T-helper 2 cell treated with Interferon-gamma antibody and Interleukin-4, amounts not matched to agents 100 ng/mL and 5 ng/mL, for 36 hours (primary cell): Measurements from ENCODE around the gene SLC4A5. TPM values are rescaled to one million over a fixed set of nuclear protein-coding genes. Genes with fewer than 3 reads are reported as not detected.

Experiments used
- intact Hi-C: fragments of 100-400 bp; cut with micrococcal nuclease; formaldehyde crosslinking; loops from one replicate; pipeline ENCODE4 v1.15.1; 2023
- total RNA-seq: library from RNA; stranded (reverse); gene quantifications from 2 replicates; pipeline ENCODE4 v1.2.3, GENCODE V29; 2022

SLC4A5 gene
- total RNA-seq, 1 donor from 2014 or later = 0.86 TPM

DNA sequence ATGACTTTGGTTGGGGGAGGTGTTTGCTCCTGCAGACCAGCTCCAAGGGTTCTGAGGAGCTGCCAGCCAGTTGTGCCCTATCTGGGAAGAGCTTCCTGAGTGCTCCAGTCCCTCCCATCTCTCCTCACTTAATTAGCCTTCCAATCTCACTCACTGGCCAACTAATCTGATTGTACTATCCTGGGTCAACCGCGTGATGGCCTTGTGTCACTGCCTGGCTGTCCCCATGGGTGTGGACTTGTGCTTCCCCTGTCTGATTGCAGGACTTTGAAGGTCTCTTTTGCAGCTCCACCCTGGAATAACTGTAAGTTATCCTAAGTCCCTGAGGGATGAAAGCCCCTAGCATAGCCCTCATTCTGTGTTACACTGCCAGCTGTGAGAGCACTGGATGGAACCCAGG lies 65.0 kb downstream of the SLC4A5 start:
- intact Hi-C loops = no loop called here

DNA sequence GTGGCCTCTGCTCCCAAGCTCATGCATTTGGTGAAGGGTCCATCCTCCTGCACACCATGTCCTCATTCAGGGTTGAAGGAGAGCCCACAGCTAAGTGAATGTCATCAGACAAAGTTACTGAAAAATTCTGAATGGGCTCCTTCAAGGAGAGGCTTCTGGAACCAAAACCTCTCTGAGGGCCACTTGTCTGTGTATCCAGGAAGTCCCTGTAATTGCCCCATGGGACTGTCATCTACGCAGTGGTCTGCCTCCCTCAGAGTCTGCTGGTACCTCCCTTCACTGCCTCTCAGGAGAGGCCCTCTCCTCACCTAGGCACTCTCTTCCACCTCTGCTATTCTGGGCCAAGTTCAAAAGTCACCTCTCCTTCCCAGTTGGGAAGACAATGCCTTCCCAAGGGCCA lies 68.0 kb downstream of the SLC4A5 start:
- intact Hi-C loops = no loop called here

DNA sequence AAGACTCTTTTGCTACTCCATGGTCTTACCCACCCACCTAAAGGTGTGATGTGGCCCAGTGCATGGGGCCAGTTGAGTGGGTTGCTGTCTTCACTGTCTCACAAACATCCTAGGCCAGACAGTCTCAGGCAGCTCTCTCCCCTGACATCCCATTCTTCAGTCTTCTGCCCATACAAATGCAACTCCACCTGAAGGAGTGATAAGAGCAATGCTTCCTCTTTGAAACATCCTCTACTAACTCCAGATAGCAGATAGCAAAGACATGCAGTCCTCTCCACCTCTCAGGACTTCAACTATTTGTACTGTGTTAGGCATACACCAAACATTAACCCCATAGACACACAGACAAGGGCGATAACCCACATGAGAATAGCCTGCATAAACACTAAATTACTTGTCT lies 73.5 kb downstream of the SLC4A5 start:
- intact Hi-C loops = loop anchor here (5.0 kb wide), 1 partner anchor 63 kb away; no protein-coding TSS in a partner anchor

DNA sequence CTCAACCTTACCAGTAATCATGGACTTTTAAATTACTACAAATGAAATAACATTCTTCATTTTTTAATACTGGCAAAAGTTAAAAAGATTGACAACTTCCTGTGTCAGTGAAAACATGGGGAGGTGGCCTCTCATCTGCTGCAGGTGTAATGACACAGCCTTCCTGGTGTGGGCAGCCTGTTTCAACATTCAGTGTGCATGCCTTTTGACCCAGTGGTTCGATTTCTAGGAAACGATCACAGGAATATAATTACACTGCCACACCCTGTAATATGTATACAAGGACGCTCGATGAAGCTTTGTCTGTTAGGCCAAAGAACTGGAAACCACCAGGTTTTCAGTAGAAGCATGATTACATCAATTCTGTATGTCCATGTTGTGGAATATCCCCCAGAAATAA lies 76.1 kb downstream of the SLC4A5 start:
- intact Hi-C loops = loop anchor here (1.0 to 5.0 kb wide), 4 partner anchors 65 to 187 kb away; partner anchors contain the start of genes C2orf81 and WDR54

DNA sequence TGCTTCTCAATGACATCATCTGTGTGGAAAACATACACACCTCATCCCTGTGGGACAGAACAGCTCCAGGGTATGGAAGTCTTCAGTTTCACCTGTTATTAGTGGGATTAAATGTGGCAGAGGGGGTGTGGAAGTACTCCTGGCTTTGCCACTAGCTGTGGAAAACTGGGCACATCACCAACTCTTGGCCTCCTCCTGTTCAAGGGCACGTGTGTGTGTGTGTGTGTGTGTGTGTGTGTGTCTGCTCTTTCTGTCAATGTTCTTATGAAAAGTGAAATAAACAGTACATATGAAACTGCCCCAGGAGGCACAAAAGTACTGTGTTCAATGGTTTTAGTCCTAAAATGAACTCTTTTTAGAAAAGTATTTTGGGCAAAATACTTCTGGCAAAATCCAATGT lies 78.9 kb downstream of the SLC4A5 start:
- intact Hi-C loops = no loop called here

DNA sequence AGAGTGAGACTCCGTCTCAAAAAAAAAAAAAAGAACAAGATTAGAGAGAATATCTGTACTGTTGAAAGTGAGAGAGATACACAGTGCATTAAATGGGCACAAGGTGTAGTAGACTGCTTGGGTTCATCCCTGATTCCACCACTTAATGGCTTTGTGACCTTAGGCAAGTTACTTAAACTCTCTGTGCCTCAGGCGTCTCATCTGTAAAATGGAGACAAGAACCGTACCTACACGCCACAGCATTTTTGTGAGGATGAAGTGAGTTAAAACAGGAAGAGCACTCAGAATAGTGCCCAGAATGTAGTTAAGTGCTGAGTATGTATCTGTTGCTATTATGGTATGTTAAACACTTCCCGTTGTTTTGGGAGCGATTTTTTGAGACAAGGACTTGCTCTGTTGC lies 80.5 kb downstream of the SLC4A5 start:
- intact Hi-C loops = no loop called here

DNA sequence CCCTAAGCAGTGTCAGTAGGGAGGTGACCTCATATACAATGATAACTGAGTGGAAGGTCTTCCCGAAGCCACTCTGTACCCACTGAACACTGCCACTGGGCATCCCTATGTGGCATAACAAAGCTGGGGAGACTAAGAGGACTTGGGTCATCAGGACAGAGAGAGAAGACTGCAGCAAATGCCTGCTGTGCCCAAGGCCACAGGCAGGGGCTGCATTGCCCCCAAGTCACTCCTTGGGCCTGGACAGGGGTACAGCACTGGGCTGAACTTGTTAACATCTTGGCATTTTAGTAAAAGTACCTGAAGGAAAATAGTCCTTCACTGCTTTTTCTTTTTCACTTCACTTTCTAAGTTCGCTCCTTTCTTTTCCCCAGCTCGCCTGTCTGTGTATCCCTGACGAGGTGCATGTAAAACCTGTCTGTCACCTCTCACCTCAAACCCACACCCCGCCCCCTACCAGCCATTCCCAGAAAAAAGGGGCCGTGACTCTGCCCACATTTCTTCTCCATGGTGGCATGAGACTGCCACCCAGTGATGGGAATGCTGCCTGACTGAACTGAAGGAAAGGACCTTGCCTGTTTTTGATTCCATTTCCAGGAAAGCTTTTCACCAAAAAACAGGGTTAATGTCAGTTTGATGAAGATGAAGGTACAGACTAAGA lies 81.9 kb downstream of the SLC4A5 start:
- intact Hi-C loops = no loop called here

DNA sequence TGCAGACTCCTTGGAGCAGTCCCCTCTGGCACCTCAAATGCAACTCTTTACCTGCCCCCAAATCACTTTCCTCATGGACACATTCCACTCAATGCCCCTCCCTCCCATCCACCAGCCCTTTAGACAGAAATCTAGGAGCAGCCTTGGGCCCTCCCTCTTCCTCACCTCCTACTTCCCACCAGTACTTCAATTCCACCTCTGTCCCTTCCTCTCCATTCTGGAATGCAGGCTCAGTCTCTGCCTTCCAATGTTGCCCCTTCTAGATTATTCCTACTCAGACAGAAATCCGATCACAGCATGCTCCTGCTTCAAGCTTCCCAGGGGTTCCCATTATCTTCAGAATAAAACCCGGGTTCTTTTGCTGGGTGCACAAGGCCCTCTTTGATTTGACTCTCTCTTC lies 82.7 kb downstream of the SLC4A5 start:
- intact Hi-C loops = no loop called here

DNA sequence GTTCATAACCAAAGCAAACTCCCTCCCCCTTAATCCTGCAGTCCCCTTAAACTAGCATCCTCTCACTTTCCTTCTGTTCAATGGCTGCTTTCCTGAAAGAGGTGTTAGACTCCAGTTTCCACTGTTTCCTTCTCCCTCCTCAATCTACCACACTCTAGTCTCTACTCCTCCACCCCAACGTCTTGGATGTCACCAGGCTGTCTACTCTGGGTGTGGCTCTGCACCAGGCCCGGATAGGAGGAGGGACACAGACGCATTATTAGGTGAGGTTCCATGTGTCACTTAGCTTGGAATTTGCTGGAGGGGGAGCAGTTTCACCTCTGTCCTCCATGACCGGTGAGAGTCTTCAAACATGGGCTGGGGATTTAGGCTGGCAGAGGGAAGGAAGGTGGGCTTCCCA lies 83.5 kb downstream of the SLC4A5 start:
- intact Hi-C loops = no loop called here

DNA sequence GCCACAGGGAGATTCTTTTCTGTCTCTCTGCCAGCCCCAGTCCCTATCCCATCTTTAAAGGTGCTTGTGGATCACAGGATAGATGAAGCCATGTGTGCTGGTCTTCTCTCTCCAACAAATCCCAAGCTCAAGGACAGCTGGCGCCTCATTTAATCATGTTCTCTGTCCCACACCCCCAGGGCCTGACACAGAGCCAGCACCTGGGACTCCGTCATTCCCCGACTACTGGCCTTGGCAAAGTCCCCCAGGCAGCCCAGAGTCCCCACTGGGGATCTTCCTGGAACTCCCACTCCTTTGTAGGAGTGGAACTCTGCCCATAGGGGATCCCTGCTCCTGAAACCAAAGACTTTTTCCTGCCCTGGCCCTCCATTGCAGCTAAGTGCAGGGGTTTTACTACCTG lies 84.0 kb downstream of the SLC4A5 start:
- intact Hi-C loops = no loop called here

DNA sequence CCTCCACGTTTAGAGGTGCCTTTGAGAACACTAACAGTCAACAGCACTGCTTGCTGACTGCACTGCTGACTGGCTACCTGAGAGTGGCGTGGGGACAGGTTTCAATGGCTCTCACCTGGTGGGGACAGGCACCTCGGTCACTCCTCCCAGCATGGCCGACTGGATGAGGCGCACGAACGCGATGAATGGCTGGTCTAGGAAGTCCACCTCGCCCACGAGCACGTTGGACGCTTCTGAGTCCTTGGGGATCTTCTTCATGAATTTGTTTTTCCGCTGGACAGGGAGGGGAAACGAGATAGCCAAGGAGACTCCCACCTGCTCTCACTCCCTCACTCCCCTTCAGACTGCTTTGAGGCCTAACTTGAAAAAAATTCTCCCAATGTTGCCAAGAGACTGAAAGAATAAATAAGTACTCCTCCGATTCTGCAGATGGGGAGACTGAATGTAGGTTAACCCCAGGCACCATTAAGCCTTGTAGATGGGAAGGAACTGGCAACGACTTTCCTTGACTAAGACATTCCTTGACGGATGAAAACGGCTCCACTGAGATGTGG lies 87.5 kb downstream of the SLC4A5 start:
- intact Hi-C loops = no loop called here

DNA sequence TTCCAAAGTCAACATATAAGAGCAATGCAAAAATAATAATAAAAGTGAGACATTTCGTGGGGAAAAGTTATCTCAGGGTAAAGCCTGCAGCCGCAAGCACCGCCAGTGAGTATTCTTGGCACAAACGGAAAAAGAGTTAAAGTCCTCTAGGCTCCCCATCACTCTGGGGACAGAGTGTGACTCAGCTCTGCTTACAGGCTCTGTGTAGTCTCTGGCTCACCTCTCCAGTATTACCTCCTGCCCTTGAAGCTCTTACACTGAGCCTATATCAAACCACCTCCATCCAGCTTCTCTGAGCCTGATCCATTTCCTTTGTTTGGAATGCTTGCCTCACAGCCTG lies 89.3 kb downstream of the SLC4A5 start:
- intact Hi-C loops = no loop called here

DNA sequence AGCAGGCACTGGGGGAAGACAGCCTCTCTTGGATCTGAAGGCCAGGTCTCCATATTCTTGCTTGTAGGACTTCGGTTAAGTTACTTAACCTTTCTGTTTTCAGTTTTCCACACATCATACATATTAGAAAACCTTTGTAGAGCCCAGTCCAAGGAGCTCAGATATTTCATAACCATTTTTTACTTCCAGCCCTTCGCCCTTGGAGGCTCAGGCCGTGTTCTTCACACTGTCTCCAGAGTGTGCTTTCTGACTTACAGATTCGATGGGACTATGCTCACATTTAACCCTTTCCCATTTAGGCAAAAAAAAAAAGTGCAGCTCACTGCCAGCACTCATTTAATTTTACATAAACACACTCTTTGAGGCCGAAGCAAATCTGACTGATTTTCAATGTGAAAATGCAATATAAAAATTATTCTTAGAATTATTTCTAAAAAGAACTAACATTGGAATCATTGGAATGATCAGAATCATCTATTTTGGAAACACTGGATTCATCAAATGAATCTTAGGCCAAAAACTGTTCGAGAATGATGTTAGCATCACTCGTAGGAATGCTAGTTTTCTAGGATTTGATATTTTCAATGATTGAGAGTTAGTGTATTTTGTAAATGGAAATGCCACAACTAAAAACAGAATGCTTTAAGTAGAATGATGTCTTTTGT lies 89.8 kb downstream of the SLC4A5 start:
- intact Hi-C loops = no loop called here

DNA sequence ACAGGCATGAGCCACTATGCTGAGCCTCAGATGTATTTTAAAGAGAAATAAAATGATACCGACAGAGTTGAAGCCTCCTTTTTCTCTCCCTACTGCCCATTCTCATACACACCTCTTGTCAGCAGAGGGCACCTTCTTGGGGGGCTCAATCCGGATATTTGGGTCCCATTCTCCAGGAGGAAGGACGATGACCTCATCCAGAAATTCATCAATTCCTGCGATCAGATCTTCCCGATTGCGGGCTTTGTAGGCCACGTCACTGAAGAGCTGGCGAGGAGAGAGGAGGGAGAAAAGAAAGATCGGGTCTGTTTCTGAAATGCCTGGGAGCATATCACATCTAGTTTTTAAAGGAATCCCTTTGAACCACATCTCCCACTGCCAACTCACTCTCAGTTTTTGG lies 90.4 kb downstream of the SLC4A5 start:
- intact Hi-C loops = no loop called here

DNA sequence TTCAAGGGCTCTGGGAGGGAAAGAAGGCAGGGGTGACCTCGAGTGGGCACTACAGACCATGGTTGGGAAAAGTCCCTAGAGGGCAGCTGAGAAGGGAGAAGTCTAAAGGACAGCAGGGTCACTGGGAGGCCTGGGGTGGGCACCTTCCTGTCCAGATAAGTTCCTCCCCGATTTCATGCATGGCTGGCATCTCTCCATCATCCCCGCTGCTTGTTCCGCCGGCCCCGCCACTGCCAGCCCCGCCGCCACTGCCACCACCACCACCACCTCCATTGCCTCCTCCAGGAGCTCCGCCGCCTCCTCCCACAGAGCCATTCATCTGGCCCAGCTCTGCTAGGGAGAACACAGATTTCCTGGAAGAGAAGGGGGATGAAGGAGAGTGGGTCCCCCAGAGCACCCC lies 91.2 kb downstream of the SLC4A5 start:
- intact Hi-C loops = no loop called here

DNA sequence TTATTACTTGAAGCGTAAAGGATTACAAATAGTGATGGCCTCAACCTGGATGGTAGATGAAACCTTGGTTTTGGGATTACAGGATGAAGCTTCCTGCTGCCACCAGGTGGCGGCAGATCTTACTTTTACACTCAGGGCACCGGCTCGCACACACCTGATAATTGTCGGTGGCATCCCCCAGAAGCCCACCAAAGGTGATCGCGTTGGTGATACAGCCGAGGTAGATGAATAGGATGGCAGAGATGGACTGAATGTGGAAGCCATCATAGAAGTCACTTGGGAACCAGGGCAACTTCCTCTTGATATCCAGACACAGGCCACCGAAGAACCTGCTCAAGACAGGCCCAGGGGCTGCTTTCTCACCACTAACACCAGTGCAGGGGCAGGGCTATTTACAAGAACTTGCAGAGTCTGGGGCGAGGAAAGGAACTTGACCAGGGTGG lies 93.0 kb downstream of the SLC4A5 start:
- intact Hi-C loops = loop anchor here (1.0 to 2.0 kb wide), 4 partner anchors 85 to 282 kb away; no protein-coding TSS in a partner anchor

DNA sequence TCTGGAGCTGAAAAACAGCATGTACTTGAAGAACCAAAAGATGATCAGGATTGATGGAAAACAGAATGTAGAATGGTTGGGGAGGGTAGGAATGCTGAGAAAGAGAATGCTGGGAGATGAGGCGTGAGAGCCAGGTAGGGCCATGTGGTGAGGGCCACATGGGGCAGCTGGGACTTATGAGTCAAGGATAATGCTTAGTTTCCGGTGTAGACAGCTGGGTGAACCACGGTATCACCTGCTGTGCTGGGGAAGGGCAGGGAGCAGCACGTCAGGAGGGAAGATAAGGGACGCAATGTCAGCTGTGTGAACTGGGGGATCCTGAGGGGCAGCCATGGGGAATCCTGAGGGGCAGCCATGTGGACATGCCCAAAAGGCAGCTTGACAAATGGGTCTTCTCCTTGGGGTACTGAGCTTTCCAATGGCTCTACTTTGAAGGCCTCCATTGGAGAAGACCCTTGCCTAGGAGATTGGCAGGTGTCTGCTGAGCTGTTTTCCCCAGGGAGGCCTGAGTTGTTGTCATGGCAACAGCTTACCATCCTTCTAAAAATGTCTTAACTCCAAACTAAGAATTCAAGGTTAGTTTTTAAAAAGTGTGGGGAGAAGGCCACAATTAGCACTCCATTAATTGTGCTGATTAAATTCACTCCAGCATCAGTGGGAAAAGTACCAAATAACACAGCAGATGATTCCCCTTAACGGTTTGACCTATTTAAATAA lies 93.7 kb downstream of the SLC4A5 start:
- intact Hi-C loops = loop anchor here (1.0 to 2.0 kb wide), 4 partner anchors 86 to 283 kb away; no protein-coding TSS in a partner anchor

DNA sequence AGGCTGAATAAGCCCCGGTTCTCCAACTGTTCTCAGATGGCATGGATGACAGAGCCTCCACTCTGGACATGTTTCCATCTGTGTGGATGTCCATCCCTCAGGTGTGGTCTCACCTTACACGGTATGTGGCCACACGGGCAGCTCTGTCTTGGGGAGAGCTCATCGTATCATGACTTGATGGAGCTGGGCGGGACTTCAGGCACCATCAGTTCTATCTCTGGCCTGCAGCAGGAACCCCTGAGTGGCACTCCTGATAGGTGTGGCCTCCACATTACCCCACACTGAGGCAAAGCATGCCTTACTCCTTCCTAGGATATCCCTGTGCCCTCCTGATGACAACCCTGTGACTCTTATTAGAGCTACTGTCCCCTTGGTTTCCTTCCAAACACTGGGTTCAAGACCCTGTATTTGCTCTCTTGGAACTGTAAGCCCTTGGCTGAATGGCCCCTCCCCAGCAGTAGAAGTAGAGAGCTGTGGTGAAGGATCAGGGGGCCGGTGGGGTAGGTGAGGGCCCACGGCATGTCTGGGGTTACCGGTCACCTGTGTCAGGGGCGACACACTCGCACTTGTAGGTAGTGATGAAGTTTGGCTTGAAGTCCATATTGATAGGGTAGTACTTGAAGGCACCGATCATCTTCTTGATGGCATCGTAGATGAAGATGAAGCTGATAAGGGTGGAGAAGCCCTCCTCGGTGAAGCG lies 96.6 kb downstream of the SLC4A5 start:
- intact Hi-C loops = no loop called here

DNA sequence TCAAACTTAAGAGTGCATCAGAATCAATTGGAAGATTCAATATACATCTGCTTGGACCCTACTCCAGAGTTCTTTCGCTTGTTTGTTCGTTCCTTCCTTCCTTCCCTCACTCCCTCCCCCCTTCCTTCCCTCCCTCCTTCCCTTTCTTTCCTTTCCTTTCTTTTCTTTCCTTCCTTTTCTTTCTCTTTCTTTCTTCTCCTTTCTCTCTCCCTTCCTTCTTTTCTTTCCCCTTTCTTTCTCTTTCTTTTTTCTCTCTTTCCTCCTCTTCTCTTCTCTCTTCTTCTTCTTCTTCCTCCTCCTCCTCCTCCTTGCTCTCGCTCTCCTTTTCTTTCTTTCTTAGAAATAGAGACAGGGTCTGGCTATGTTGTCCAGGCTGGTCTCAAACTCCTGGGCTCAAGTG lies 98.9 kb downstream of the SLC4A5 start:
- intact Hi-C loops = no loop called here

DNA sequence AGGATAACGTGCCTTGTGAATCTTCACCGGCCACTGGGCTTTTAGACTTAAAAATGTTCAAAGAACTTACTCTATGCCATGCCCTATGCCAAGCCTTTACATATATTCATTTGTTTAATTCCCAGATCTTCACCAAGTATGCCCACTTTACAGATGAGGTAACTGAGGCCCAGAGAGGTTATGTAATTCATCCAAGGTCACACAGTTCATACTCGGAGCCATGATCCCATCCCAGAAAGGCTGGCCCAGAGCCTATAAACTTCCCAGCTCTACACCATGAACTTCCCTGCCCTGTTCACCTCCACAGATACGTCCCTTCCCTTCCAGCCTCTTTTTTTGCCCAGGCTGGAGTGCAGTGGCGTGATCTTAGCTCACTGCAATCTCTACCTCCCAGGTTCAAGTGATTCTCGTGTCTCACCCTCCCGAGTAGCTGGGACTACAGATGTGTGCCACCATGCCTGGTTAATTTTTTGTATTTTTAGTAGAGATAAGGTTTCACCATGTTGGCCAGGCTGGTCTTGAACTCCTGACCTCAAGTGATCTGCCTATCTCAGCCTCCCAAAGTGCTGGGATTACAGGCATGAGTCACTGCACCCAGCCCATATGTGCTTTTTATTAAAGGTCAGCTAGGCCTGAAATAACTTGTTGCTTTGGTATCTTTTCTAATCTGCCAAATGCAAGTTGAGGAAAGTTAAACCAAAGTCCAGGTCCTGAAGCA lies 100.7 kb downstream of the SLC4A5 start:
- intact Hi-C loops = no loop called here

DNA sequence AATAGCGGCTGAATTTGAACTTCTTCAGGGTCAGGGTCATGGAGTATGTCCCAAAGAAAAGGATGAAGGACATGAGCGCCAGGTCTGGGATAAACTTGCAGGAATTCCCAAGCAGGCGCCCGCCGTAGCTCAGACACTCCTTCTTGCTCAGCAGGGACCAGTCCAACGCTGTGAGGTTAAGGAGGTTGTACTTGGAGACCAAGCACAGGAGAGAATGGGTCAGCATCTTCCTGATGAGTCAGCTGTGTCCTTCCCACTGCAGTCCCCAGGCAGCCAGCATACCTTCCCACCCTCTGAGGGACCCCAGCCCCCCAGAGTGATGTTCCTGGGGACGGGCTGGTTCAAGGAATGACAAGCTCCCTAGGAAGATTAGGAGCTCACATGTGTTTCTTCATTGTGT lies 103.9 kb downstream of the SLC4A5 start:
- intact Hi-C loops = no loop called here
